Activated CD4-positive, alpha-beta T cell treated with anti-CD3 and anti-CD28 coated beads for 48 hours (primary cell): ENCODE results near the gene TP73.
A peak's percentile ranks its signal among the peaks of the same experiment; 100 is the strongest.

Experiments
- DNase-seq: peaks from one replicate; pipeline ENCODE4 v3.0.0-alpha.2; 2020

TP73 gene

GRCh38 chr1:3691421-3692204 is 39.3 kb downstream of the TP73 start:
- no peak for DNase-seq

DNA sequence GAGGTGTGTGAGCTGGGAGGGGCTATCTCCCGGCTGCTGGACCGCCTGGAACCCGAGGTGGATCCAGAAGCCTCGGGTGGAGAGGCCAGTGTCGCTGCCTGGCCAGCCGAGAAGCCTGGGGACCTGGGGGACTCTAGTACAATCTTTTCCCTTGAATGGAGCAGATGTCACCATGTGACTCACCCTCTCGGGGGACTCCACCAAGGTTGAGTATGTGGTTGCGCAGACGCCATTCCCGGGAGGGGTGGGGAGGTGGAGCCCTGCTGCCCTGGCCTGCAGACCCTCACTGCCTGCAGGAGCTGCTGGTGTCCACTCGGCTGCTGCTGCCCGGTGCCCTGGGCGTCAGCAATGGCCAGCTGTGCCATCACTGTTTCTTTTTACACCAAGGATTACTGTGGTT is 40.3 kb downstream of the TP73 start:
- DNase-seq = no peak

GRCh38 chr1:3693321-3693720 is 41.0 kb downstream of the TP73 start:
- DNase-seq = no peak

- peak; percentile 63 for DNase-seq
Observed at GRCh38 chr1:3695326-3696217, 43.3 kb downstream of the TP73 start.

- DNase-seq = no peak
Observed at GRCh38 chr1:3696689-3697088, 44.4 kb downstream of the TP73 start.

DNA sequence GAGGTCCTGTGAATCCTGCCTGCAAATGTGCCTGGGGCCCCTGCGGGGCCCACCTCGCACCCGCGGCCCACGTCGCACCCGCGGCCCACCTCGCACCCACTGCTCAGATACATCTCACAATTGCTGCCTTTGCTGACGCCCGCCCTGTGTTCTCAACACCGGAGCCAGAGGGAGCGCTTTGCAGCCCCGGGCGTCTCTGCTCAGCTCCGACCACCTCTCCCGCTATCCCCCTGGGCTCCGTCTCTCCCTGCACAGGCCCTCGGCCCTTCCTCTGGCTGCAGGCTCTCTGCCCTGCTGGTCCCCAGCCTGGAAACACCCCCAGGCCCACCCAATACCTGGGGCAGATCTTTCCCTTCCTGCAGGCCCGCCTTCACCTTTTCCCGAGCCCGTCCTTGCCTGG is 44.8 kb downstream of the TP73 start:
- no peak for DNase-seq

DNA sequence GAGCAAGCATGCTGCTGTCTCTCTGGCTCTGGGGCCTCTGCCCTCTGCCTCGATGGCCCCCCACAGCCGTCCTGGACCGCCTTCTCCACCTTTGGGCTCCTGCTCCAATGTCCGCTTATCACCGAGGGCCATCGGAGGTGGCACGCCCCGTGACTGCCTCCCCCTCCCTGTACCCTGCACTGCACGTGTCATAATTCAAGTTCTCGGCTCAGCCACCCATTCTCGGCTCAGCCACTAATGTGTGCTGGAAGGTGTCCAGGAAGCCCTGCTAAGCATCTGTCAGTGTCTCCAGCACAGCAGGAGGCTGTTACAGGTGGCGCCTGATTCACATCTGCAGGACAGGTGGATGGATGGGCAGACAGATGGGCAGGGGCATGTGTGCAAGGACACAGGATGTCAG is 45.5 kb downstream of the TP73 start:
- DNase-seq = no peak

GRCh38 chr1:3698660-3699408 is 46.5 kb downstream of the TP73 start:
- no peak for DNase-seq

DNA sequence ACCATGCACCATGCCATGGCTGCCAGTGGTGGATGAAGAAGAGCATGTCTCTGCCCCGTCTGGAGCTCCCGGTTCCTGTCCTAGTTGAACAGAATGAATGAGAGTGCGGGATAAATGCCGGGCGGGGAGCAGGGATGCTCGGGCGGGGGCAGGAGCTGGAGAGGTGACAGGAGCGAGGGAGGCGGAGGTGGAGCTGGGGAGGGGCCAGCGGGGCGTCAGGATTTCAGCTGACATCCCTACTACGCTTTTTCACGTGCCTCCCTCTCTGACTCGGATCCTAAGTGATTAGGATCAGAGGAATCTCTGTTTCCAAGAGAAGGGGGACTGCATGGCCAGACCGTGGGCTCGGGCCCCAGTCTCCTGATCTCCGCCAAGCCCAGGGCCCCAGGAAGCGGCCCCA is 47.3 kb downstream of the TP73 start:
- no peak for DNase-seq

- DNase-seq = no peak
Observed at GRCh38 chr1:3700631-3701030, 48.3 kb downstream of the TP73 start.

- DNase-seq = no peak
Observed at GRCh38 chr1:3702528-3702927, 50.2 kb downstream of the TP73 start.

DNA sequence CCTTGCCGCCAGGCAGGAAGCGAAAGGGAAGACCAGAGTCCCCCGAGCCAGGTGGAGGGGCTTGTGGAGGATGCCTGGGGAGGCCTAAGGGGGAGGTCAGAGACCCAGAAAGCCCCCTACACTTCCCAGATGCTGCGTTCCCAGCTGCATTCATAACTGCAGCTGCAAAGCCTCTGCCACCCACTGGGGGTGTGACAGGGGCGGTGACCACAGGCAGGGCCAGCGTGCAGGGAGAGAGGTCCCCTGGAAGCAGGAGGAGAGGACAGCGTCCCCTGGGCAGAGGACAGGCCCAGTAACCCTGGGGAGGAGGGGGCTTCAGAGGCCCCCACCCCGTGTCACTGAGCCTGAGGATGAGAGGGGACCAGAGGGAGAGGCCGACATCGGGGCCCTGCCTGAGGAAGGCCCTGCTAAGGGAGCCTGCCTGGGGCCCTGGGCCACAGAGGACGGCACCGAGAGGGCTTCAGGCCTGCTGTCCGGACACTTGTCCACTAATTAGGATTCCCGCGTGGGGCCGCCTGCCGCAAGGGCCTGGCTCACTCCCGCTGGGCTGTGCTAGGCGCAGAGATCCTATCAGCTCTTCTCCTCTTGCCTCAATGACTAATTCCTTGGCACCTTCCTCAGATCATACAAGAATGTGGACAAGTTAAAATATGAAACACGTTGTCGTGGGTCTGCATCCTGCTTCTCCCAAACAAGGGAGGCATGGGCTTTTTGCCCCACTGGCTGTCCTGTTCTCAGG is 50.8 kb downstream of the TP73 start:
- DNase-seq = no peak

GRCh38 chr1:3703786-3704371 is 51.6 kb downstream of the TP73 start:
- DNase-seq = no peak

DNA sequence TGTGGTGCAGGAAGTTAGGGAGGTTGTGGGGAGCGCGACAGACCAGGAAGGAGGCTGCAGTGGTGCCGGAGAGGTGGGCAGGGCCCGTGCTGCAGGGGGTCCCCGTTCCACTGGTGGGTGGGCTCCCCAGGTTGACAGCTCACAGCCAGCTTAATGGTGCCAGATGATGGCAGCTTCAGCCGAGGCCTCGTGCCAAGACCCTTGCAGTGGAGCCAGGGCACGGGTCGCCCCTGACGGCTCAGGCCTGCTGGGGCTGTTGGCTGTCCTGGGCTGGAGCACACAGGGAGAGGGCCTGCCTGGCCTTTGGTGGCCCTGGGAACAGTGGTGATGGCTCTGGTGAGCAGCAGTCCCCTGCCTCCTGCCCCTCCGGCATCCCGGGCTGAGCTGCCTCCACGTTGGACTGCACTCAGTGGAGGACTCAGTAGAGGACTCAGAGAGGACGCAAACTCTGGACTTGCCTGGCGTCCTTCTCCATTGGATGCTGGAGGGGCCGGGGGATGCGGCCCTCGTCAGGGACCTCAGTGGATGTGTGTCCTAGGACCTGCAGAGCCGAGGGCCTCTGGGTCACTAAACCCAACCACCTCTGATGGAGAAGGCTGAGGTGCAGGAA is 53.1 kb downstream of the TP73 start:
- DNase-seq = no peak

GRCh38 chr1:3706651-3707297 is 54.5 kb downstream of the TP73 start:
- no peak for DNase-seq

- no peak for DNase-seq
Observed at GRCh38 chr1:3707298-3707938, 55.1 kb downstream of the TP73 start.

DNA sequence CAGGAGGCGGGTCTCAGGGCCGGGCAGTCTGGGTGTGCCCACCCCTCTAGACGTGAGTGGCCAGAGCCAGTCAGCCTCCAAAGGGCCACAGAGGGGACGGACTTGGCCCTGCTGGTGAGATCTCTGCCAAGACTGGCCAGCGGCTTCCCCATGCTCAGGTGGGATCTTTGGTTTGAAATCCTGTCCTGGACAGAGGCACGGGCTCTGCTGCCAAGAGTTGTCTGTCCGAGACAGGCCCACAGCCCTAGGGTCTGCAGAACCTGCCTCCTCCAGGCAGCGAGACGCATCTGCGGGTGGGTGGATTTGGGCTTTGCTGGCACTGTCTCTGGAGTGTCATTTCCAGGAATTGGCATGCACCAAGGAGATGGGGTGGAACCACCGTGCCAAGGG is 55.6 kb downstream of the TP73 start:
- no peak for DNase-seq

GRCh38 chr1:3708791-3709190 is 56.5 kb downstream of the TP73 start:
- DNase-seq = no peak

DNA sequence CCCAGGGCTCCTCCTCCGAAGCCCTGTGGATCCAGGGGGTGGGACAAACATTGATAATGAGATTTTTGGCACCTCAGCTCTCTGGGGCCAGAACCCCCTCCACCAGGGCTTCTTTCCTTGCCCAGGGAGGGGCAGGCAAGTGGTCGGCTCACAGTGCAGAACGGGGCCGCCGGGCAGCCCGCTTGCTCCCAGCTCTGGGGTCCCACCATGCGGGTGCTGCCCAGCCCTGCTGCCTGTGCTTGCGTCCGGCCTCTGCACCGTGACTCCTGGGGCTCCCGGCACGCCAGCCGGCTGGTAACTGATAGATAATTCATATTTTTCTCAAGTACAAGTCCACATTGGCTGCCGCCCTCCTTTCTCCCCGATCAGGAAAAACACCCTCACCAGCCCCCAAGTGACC is 57.9 kb downstream of the TP73 start:
- no peak for DNase-seq

- no peak for DNase-seq
Observed at GRCh38 chr1:3711381-3711779, 59.1 kb downstream of the TP73 start.
